IMR-90 (cell line): ENCODE results near the gene KCMF1. TPM values are rescaled to one million over a fixed set of nuclear protein-coding genes. Genes with fewer than 3 reads are reported as not detected.
A peak's percentile ranks its signal among the peaks of the same experiment; 100 is the strongest.

Experiments used
- ATAC-seq: fragments of 200-7000 bp; cut with Tn5 transposase; 2 replicates; pipeline ENCODE4 v1.9.1; 2020; ENCODE audit warnings: low read depth, mild to moderate bottlenecking, moderate library complexity
- BruUV-seq: library from RNA; stranded (reverse); fragments of 400-500 nt; replicated peaks from 2 replicates; lab custom pipeline; 2021; lab: Mats Ljungman, UMichigan
- CTCF ChIA-PET: fragments of 300-600 bp; formaldehyde crosslinking; extraction: SDS; loops from one replicate; lab custom pipeline; 2021; ENCODE audit warnings: antibody characterized with exemption; lab: Yijun Ruan, JAX
- POLR2A ChIA-PET: fragments of 300-600 bp; sonication (Branson Sonifier 250); formaldehyde crosslinking; loops from one replicate; lab custom pipeline; 2022; ENCODE audit warnings: antibody characterized with exemption; ENCODE audit not compliant: unreplicated experiment; lab: Charles Lee
- DNase-seq: peaks from one replicate; pipeline ENCODE4 v3.0.0; 2013
- H2AFZ ChIP-seq: replicated peaks from 2 replicates; pipeline ENCODE3; 2013; ENCODE audit warnings: low read length, mild to moderate bottlenecking; ENCODE audit not compliant: poor library complexity
- H2AK5ac ChIP-seq: 2 replicates; pipeline ENCODE4 v1.6.1; 2013; ENCODE audit warnings: low read depth, low read length, inconsistent platforms
- H2AK9ac ChIP-seq: replicated peaks from 2 replicates; pipeline ENCODE3; 2013; ENCODE audit warnings: mild to moderate bottlenecking, low read depth, low read length, moderate library complexity; ENCODE audit not compliant: poor library complexity
- H2BK120ac ChIP-seq: 2 replicates; pipeline ENCODE4 v1.6.1; 2013; ENCODE audit warnings: low read depth, low read length, inconsistent platforms
- H2BK15ac ChIP-seq: 3 replicates; pipeline ENCODE4 v1.6.1; 2013; ENCODE audit warnings: low read depth, low read length, inconsistent platforms
- H2BK20ac ChIP-seq: 2 replicates; pipeline ENCODE4 v1.6.1; 2013; ENCODE audit warnings: low read depth, mild to moderate bottlenecking, inconsistent platforms, low read length, moderate library complexity
- H2BK5ac ChIP-seq: 2 replicates; pipeline ENCODE4 v1.6.1; 2013; ENCODE audit warnings: mild to moderate bottlenecking, low read depth, low read length, inconsistent platforms; ENCODE audit not compliant: poor library complexity, severe bottlenecking
- H3K14ac ChIP-seq: replicated peaks from 2 replicates; pipeline ENCODE4 v1.6.1; 2013; ENCODE audit warnings: low read depth, low read length, inconsistent platforms
- H3K18ac ChIP-seq: 2 replicates; pipeline ENCODE4 v1.6.1; 2013; ENCODE audit warnings: low read depth, low read length, control low read depth
- H3K23ac ChIP-seq: 2 replicates; pipeline ENCODE4 v1.6.1; 2013; ENCODE audit warnings: low read depth, low read length, inconsistent platforms
- H3K27ac ChIP-seq: 2 replicates; pipeline ENCODE4 v1.5.1; 2013; ENCODE audit warnings: mild to moderate bottlenecking, control low read depth, low read length; ENCODE audit not compliant: insufficient read depth
- H3K27me3 ChIP-seq: 2 replicates; pipeline ENCODE4 v1.6.1; 2013; ENCODE audit warnings: low read length; ENCODE audit not compliant: control insufficient read depth, insufficient read depth
- H3K36me3 ChIP-seq: 2 replicates; pipeline ENCODE4 v1.6.1; 2013; ENCODE audit warnings: low read length, mixed read lengths; ENCODE audit not compliant: control insufficient read depth, insufficient read depth
- H3K4ac ChIP-seq: 2 replicates; pipeline ENCODE4 v1.6.1; 2013; ENCODE audit warnings: low read depth, low read length, inconsistent platforms
- H3K4me1 ChIP-seq: 2 replicates; pipeline ENCODE4 v1.6.1; 2013; ENCODE audit warnings: low read length, mixed read lengths; ENCODE audit not compliant: control insufficient read depth, insufficient read depth
- H3K4me2 ChIP-seq: 2 replicates; pipeline ENCODE4 v1.6.1; 2013; ENCODE audit warnings: low read depth, mild to moderate bottlenecking, control low read depth, low read length, moderate library complexity
- H3K4me3 ChIP-seq: 2 replicates; pipeline ENCODE4 v1.5.1; 2013; ENCODE audit warnings: low read depth, mild to moderate bottlenecking, control low read depth, low read length, moderate library complexity; ENCODE audit not compliant: insufficient read depth
- H3K56ac ChIP-seq: 2 replicates; pipeline ENCODE4 v1.6.1; 2013; ENCODE audit warnings: low read length, inconsistent platforms; ENCODE audit not compliant: insufficient read depth; ENCODE audit errors: extremely low read depth
- H3K79me1 ChIP-seq, 2 experiments: 2 replicates each; pipeline ENCODE4 v1.6.1; 2013; ENCODE audit warnings: low read length in 2 of 2, inconsistent platforms in 1 of 2, low read depth in 1 of 2
- H3K9ac ChIP-seq: 2 replicates; pipeline ENCODE4 v1.6.1; 2013; ENCODE audit warnings: low read depth, low read length, control low read depth
- H3K9me1 ChIP-seq: 2 replicates; pipeline ENCODE4 v1.6.1; 2013; ENCODE audit warnings: low read length, inconsistent platforms; ENCODE audit not compliant: insufficient read depth
- H3K9me3 ChIP-seq: 2 replicates; pipeline ENCODE4 v1.6.1; 2013; ENCODE audit warnings: low read length; ENCODE audit not compliant: control insufficient read depth, insufficient read depth
- H4K20me1 ChIP-seq: 2 replicates; pipeline ENCODE4 v1.6.1; 2013; ENCODE audit warnings: low read length, inconsistent platforms; ENCODE audit not compliant: insufficient read depth
- H4K5ac ChIP-seq: 2 replicates; pipeline ENCODE4 v1.6.1; 2013; ENCODE audit warnings: mild to moderate bottlenecking, low read depth, low read length, control low read depth
- H4K8ac ChIP-seq, 2 experiments: 2 replicates each; pipeline ENCODE4 v1.6.1; 2013; ENCODE audit warnings: low read depth in 2 of 2, low read length in 2 of 2, control low read depth in 1 of 2, inconsistent platforms in 1 of 2
- H4K91ac ChIP-seq: 2 replicates; pipeline ENCODE4 v1.6.1; 2013; ENCODE audit warnings: low read depth, low read length, inconsistent platforms; ENCODE audit not compliant: insufficient read depth
- RAD21 ChIP-seq: IDR thresholded peaks from 2 replicates; pipeline ENCODE4 v1.6.1; 2012; ENCODE audit warnings: low read length, improper control_type of control experiment
- RFX5 ChIP-seq: IDR thresholded peaks from 2 replicates; pipeline ENCODE4 v1.8.0; 2012; ENCODE audit warnings: low read depth, mild to moderate bottlenecking, low read length, moderate library complexity
- USF2 ChIP-seq: fragments of 150-350 bp; IDR thresholded peaks from 2 replicates; pipeline ENCODE4 v1.6.1; 2017; ENCODE audit warnings: mild to moderate bottlenecking, antibody characterized with exemption, low read length, low read depth
- WGBS, 2 experiments: methylation state at CpG; one replicate each; pipeline versions ENCODE4 v1.1.5 to v1.1.7; 2013; ENCODE audit warnings: missing lambda C conversion rate in 2 of 2; ENCODE audit not compliant: insufficient read length in 1 of 2; ENCODE audit errors: extremely low coverage in 2 of 2; 5-methylcytosine and 5-hydroxymethylcytosine counted together
- dilution Hi-C: fragments of 300-500 bp; cut with HindIII; formaldehyde crosslinking; loops from one replicate; pipeline ENCODE4 v1.14.3; 2018; ENCODE audit warnings: low sequenced_read_pairs; ENCODE audit not compliant: unreplicated experiment
- in situ Hi-C: fragments of 300-500 bp; cut with MboI; formaldehyde crosslinking; loops from 3 replicates; pipeline ENCODE4 v1.14.3; 2019; ENCODE audit warnings: low sequenced_read_pairs, inconsistent platforms, mixed read lengths
- intact Hi-C: fragments of 100-400 bp; cut with micrococcal nuclease; formaldehyde crosslinking; loops from 2 replicates; pipeline ENCODE4 v1.10.0; 2022
- polyA plus RNA-seq, 3 experiments: library from polyadenylated mRNA; depleted of rRNA; stranded (reverse); fragments of >200 nt; gene quantifications; 2 replicates each; pipeline ENCODE4 v1.2.3, GENCODE V29; 2012; ENCODE audit warnings: low replicate concordance in 1 of 3
- total RNA-seq: library from RNA; depleted of rRNA; stranded (reverse); fragments of >200 nt; gene quantifications from 2 replicates; pipeline ENCODE4 v1.2.3, GENCODE V29; 2012
- TF ChIP-seq, protein P1 (sequence below): fragments of 150-350 bp; IDR thresholded peaks from 2 replicates; pipeline ENCODE4 v1.6.1; 2016; ENCODE audit warnings: low read depth, mild to moderate bottlenecking, low read length, moderate library complexity, borderline replicate concordance

KCMF1 gene
- total and polyA plus RNA-seq, 2 of the 4 experiments (the other 2 are of a cell fraction): 49.9 to 108 TPM

DNA sequence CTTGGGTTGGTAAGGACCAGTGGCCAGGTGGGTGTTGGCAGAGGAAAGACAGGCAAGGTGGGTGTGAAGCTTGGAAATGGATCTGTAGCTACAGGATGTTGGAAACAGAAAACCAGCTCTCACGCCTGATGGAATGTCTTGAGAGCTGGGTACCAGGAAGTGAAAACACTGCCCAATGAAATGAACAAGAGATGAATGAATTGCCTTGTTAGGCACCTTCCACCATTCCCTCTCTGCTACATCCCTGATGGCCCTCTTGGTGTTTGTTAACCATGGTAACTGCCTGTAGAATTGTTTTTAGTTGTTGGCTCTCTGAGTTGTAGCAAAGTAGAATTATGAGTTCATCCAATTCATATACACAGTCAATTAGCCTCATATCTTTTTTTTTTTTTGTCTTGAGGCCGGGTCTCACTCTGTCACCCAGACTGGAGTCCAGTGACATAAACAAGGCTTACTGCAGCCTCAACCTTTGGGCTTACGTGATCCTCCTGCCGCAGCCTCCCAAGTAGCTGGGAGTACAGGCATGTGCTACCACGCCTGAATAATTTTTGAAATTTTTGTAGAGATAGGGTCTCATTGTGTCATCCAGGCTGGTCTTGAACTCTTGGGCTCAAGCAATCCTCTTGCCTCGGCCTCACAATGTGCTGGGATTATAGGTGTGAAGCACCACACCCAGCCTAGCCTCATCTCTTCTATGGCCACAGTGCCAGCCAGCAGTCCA lies 9.5 kb downstream of the KCMF1 start (continued):
- no peak for TF ChIP-seq RFX5

DNA sequence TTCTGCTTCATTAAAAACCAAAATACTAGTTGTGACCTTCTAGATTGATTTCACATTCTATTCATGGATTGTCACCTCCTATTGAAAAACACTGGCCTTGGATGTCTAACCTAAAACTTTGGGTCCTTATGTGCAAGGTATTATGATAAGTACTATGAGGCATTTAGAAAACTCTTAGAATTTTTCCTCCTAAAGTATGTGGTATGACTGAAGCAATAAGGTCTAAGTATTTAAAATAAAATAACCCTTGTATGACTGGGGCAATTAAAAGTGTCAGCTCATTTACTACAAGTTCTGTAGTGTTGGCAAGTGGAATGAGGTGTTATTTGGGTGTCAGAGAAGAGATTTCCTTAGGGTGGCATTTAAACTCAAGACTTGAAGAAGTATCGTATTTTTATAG lies 15.1 kb downstream of the KCMF1 start:
- BruUV-seq: no TSS peak
- no peak overlapping the region for H4K5ac ChIP-seq
- H4K20me1 ChIP-seq: peaks cover 91% of the 10 kb centered on the region
- H3K27me3 ChIP-seq: no peaks in the 10 kb centered on the region
- no peak overlapping the region for H2AK9ac ChIP-seq
- H3K36me3 ChIP-seq: no peaks in the 10 kb centered on the region; the same call in 1 of the 2 replicates
- no peak overlapping the region for H3K4me2 ChIP-seq
- peaks cover 11 to 69% of the 10 kb centered on the region in 2 experiments; a peak in 3 of 4 replicates for H3K79me1 ChIP-seq
- no peak overlapping the region for H3K56ac ChIP-seq
- no peak overlapping the region for H2BK20ac ChIP-seq
- no peaks in the 10 kb centered on the region for H3K9me3 ChIP-seq
- H3K9me1 ChIP-seq: peaks cover 30% of the 10 kb centered on the region
- dilution Hi-C loops (no loop called here), in situ Hi-C loops (no loop called here), intact Hi-C loops (loop anchor here (2.0 kb wide), 1 partner anchor 13 kb away; no protein-coding TSS in a partner anchor)
- no peak overlapping the region for H4K8ac ChIP-seq
- POLR2A ChIA-PET: no interaction called here
- no peak for DNase-seq
- H3K18ac ChIP-seq: no peak overlapping the region
- 100% methylated on average over 1 of the region's 1 CpG; no CpG with 5 or more reads in 1 of the 2 experiments for WGBS, 2 experiments
- TF ChIP-seq, protein P1, sequence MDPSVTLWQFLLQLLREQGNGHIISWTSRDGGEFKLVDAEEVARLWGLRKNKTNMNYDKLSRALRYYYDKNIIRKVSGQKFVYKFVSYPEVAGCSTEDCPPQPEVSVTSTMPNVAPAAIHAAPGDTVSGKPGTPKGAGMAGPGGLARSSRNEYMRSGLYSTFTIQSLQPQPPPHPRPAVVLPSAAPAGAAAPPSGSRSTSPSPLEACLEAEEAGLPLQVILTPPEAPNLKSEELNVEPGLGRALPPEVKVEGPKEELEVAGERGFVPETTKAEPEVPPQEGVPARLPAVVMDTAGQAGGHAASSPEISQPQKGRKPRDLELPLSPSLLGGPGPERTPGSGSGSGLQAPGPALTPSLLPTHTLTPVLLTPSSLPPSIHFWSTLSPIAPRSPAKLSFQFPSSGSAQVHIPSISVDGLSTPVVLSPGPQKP: no peak
- no peak for TF ChIP-seq USF2
- no peak for TF ChIP-seq RAD21
- H2AFZ ChIP-seq: no peak overlapping the region
- H2BK5ac ChIP-seq: peak overlapping the region; percentile 52
- CTCF ChIA-PET: no interaction called here
- no peak overlapping the region for H3K23ac ChIP-seq
- ATAC-seq: peak; percentile 65
- H3K4me3 ChIP-seq: no peak overlapping the region
- no peak overlapping the region for H2AK5ac ChIP-seq
- H3K4ac ChIP-seq: no peak overlapping the region
- H3K9ac ChIP-seq: no peak overlapping the region
- no peak overlapping the region; the same call in 1 of the 2 replicates for H3K14ac ChIP-seq
- no peak overlapping the region for H3K27ac ChIP-seq
- H2BK120ac ChIP-seq: no peak overlapping the region
- H4K91ac ChIP-seq: no peak overlapping the region
- 0 out of 3 replicates have a peak overlapping the region, but pooled peaks have one; percentile 10 for H2BK15ac ChIP-seq
- H3K4me1 ChIP-seq: peaks cover 23% of the 10 kb centered on the region
